Gastroesophageal sphincter (tissue), 3 donors: ENCODE measurements around the gene ELMO1.

ENCODE experiments used
- CTCF ChIP-seq, 4 experiments: fragments of 200-600 bp in 2 of 4; fragments of 450-650 bp in 2 of 4; sonication (generic) in 1 of 4; IDR thresholded peaks; one replicate each; pipeline ENCODE4 v1.5.1; 2017 to 2019; ENCODE audit warnings: antibody characterized with exemption in 4 of 4, mild to moderate bottlenecking in 2 of 4, moderate library complexity in 2 of 4
- EP300 ChIP-seq: sonication (generic); formaldehyde crosslinking; IDR thresholded peaks from one replicate; pipeline ENCODE4 v1.6.1; 2017; ENCODE audit warnings: antibody characterized with exemption, mild to moderate bottlenecking
- POLR2A ChIP-seq, 2 donors: fragments of 450-650 bp; IDR thresholded peaks; one replicate each; pipeline ENCODE4 v1.6.1; 2017; ENCODE audit warnings: antibody characterized with exemption in 2 of 2, mild to moderate bottlenecking in 2 of 2, moderate library complexity in 1 of 2
- POLR2AphosphoS5 ChIP-seq: sonication (generic); formaldehyde crosslinking; IDR thresholded peaks from one replicate; pipeline ENCODE4 v1.6.1; 2017; ENCODE audit warnings: antibody characterized with exemption

- no peak for TF ChIP-seq CTCF (IDR thresholded peaks at IDR 0.05)
- no peak for TF ChIP-seq POLR2A (IDR thresholded peaks at IDR 0.05)
- TF ChIP-seq POLR2AphosphoS5 = no peak
- no peak for TF ChIP-seq EP300
Observed at GRCh38 chr7:37416378-37417106, 32.1 kb downstream of the ELMO1 start.
